ENCODE data around the gene GPR34.
"Not testable (repeated sequence)": the region's sequence is repeated elsewhere in the genome, so short reads cannot be mapped to it uniquely, and the experiment has no call there.

GPR34 gene

GRCh38 chrX:41664908-41665307 lies 23.9 kb upstream of the GPR34 start:
- no peak for TF ChIP-seq CTCF (IDR thresholded peaks at IDR 0.05; ENCODE audit: borderline replicate concordance, insufficient read depth, low read depth, low read length)
- H3K4me3 ChIP-seq (ENCODE audit: low read depth, low read length): no peak overlapping the region

GRCh38 chrX:41665686-41666085 lies 23.1 kb upstream of the GPR34 start:
- no peak for TF ChIP-seq CTCF (IDR thresholded peaks at IDR 0.05; ENCODE audit: borderline replicate concordance, insufficient read depth, low read depth, low read length)
- no peak overlapping the region for H3K4me3 ChIP-seq (ENCODE audit: low read depth, low read length)

GRCh38 chrX:41666251-41666650 lies 22.5 kb upstream of the GPR34 start:
- H3K4me3 ChIP-seq (ENCODE audit: low read depth, low read length): no peak overlapping the region
- no peak for TF ChIP-seq CTCF (IDR thresholded peaks at IDR 0.05; ENCODE audit: borderline replicate concordance, insufficient read depth, low read depth, low read length)

- no peak overlapping the region for H3K4me3 ChIP-seq (ENCODE audit: low read depth, low read length)
- no peak for TF ChIP-seq CTCF (IDR thresholded peaks at IDR 0.05; ENCODE audit: borderline replicate concordance, insufficient read depth, low read depth, low read length)
Observed at GRCh38 chrX:41667631-41668030, 21.1 kb upstream of the GPR34 start.

GRCh38 chrX:41670112-41670511 lies 18.7 kb upstream of the GPR34 start:
- no peak for TF ChIP-seq CTCF (IDR thresholded peaks at IDR 0.05; ENCODE audit: borderline replicate concordance, insufficient read depth, low read depth, low read length)
- H3K4me3 ChIP-seq (ENCODE audit: low read depth, low read length): no peak overlapping the region

GRCh38 chrX:41671082-41671481 lies 17.7 kb upstream of the GPR34 start:
- no peak for TF ChIP-seq CTCF (IDR thresholded peaks at IDR 0.05; ENCODE audit: borderline replicate concordance, insufficient read depth, low read depth, low read length)

GRCh38 chrX:41672643-41673042 lies 16.1 kb upstream of the GPR34 start:
- H3K4me3 ChIP-seq (ENCODE audit: low read depth, low read length): no peak overlapping the region
- TF ChIP-seq CTCF (IDR thresholded peaks at IDR 0.05; ENCODE audit: borderline replicate concordance, insufficient read depth, low read depth, low read length): no peak

More at GRCh38 chrX:41671082-41671481, 17.7 kb upstream of the GPR34 start:
- H3K4me3 ChIP-seq (ENCODE audit: low read depth, low read length): no peak overlapping the region

GRCh38 chrX:41676361-41676760 lies 12.4 kb upstream of the GPR34 start:
- H3K4me3 ChIP-seq (ENCODE audit: low read depth, low read length): not testable (repeated sequence)

Measured in GM12875 (cell line).